Mesodermal cell (in vitro differentiated cells): ENCODE data around the gene SKOR2.

ENCODE experiments used
- H3K27ac ChIP-seq: 2 replicates; pipeline ENCODE4 v1.7.0; 2013; ENCODE audit warnings: mild to moderate bottlenecking, low read depth, low read length, moderate library complexity; ENCODE audit not compliant: severe bottlenecking
- H3K36me3 ChIP-seq: 2 replicates; pipeline ENCODE4 v1.7.1; 2013; ENCODE audit warnings: mild to moderate bottlenecking, low read length, moderate library complexity; ENCODE audit not compliant: control insufficient read depth, insufficient read depth
- H3K4me1 ChIP-seq: one replicate; pipeline ENCODE4 v1.7.1; 2013; ENCODE audit warnings: mild to moderate bottlenecking, low read length; ENCODE audit not compliant: insufficient read depth, control insufficient read depth, poor library complexity, severe bottlenecking
- H3K4me3 ChIP-seq: 2 replicates; pipeline ENCODE4 v1.7.0; 2013; ENCODE audit warnings: low read length, control low read depth, mild to moderate bottlenecking; ENCODE audit not compliant: insufficient read depth, poor library complexity, severe bottlenecking; ENCODE audit errors: extremely low read depth
- H3K9me3 ChIP-seq: 2 replicates; pipeline ENCODE4 v1.7.1; 2013; ENCODE audit warnings: mild to moderate bottlenecking, low read length, moderate library complexity; ENCODE audit not compliant: control insufficient read depth
- WGBS, 2 experiments: methylation state at CpG; one replicate each; pipeline ENCODE4 v1.1.5; 2013; ENCODE audit warnings: missing lambda C conversion rate in 2 of 2; ENCODE audit not compliant: insufficient coverage in 2 of 2; 5-methylcytosine and 5-hydroxymethylcytosine counted together

Gene SKOR2

DNA sequence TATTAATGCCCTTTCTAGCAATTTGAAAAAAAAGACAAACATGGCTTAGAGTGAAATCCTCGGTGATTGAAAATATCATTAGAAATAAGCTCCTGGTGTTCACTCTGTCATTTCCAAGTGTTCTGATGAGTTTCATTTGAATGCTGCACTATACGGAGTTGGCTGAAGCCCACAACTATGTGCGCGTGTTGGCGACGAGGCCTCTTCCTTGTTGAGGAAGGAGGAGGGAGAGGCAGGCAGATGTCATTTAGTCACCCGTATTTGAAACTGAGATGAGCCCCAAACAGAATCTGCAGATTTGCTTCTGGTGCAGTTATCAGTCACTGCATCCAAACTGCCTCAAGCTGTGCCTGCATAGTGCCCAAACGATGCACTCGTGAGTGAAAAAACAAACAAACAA, 23.5 kb upstream of the SKOR2 start:
- Histone ChIP-seq H3K27ac (no peak overlapping the region), H3K9me3 (no peaks in the 10 kb centered on the region), H3K36me3 (no peaks in the 10 kb centered on the region), H3K4me3 (no peak overlapping the region), H3K4me1 (no peaks in the 10 kb centered on the region)
- WGBS, 2 experiments, result 83 to 87% methylated on average over 7 to 9 of the region's 9 CpGs

DNA sequence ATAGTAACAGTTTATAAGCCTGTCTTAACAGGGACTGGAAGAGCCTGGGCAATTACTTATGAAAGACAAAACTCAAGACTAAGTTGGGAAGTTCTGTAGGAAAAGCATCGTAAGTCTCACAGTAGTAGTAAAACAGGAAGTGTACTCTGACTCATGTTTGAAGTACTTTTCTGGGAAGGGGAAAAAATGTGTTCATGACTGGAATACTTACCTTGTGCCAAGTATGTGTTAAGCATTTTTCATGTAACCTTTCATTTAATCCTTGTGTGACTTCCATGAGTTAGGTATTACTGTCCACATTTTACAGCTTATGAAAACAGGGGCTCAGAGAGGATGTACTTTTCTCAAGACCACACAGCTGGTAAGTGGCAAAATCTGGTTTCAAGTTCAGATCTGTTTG, 13.7 kb upstream of the SKOR2 start:
- WGBS, 2 experiments, result 80 to 83% methylated on average over 1 of the region's 1 CpG
- Histone ChIP-seq H3K27ac (no peak overlapping the region), H3K4me3 (no peak overlapping the region), H3K4me1 (peaks cover 15% of the 10 kb centered on the region), H3K9me3 (no peaks in the 10 kb centered on the region), H3K36me3 (no peaks in the 10 kb centered on the region)

DNA sequence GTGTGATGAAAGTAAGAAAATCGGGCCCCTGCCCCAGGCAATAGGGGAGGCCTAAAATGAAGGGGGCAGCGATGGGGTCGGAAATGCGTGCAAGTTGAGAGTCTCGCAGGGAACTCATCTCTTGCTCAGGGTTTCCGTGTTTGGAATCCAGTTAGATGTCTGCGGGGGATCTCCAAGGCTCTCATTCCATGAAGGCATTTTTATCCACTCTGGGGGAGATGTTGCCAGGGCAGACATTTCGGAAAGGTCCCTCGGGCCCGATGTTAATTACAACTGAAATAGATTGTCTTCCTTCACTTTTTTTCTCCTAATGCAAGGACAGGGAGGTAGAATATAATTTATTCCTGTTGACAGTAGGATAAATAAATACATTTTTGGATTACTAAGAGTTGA, 12.8 kb upstream of the SKOR2 start:
- H3K36me3 ChIP-seq, result no peaks in the 10 kb centered on the region
- H3K27ac ChIP-seq, result no peak overlapping the region
- peak overlapping the region; percentile 41 for H3K4me3 ChIP-seq
- WGBS, 2 experiments, result 12 to 14% methylated on average over 9 of the region's 10 CpGs
- H3K4me1 ChIP-seq, result peaks cover 15% of the 10 kb centered on the region
- H3K9me3 ChIP-seq, result no peaks in the 10 kb centered on the region

DNA sequence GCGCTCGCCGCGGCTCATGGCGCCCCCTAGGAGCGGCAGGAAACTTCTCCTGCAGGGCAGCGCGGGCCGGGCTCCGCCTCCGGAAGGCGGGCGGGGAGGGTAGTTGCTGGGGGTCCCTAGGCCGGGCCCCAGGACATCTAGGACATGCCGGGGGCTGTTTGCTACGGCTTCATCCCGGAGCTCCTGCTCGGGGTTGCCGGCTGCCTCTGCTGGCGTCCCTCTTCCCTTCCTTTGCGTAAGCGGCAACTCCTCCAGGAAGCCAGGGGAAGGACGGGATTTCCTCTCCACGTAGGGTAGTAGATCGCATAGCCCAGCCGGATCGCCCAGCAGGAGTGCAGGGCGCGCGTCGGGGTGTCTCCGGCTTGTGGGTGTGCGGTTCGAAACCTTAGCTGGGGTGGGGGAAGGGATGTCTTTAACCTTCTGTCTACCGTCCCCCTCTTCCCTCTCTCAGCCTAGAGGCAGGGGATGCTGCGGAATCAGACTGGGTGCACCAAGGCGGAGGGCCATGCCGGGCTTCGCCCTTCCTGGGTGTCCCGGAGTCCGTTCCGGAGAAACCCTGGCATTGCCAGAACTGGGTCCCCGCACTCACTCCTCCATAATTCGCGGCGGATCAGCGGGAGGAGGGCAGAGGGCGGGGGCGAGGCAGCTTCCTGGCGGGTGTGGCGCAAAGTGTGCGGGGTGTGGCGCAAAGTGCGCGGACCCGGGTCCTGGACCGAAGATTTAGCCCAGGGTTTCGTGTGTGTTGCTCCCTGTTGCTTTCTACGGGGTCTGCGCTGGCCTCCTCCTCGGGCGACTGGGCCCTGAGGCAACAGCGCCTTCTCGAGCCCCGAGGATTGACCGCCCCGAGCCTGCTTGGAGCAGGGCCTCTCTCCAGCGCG, 12.2 kb upstream of the SKOR2 start:
- Histone ChIP-seq H3K4me3 (peak overlapping the region; percentile 41), H3K27ac (no peak overlapping the region), H3K9me3 (no peaks in the 10 kb centered on the region), H3K36me3 (no peaks in the 10 kb centered on the region), H3K4me1 (peaks cover 15% of the 10 kb centered on the region)
- 0 to 1% methylated on average over 46 to 53 of the region's 69 CpGs for WGBS, 2 experiments

DNA sequence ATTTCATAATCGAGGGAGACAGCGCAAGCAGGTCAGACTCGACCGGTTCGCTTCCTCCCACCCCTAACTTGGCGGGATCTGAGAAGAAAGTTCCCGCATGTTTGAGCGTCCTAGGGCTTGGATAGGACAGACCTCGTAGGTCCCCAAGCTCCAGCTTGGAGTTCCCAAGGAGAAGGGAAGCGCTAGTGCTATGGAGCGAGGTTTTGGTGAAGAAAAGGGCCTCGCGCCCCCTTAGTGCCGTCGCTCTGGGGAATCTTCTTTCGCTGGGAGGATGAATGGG, 11.6 kb upstream of the SKOR2 start:
- H3K4me1 ChIP-seq, result peaks cover 15% of the 10 kb centered on the region
- WGBS, 2 experiments, result 0 to 1% methylated on average over 13 to 14 of the region's 16 CpGs
- H3K4me3 ChIP-seq, result peak overlapping the region; percentile 41
- H3K9me3 ChIP-seq, result no peaks in the 10 kb centered on the region
- H3K36me3 ChIP-seq, result no peaks in the 10 kb centered on the region
- H3K27ac ChIP-seq, result no peak overlapping the region

DNA sequence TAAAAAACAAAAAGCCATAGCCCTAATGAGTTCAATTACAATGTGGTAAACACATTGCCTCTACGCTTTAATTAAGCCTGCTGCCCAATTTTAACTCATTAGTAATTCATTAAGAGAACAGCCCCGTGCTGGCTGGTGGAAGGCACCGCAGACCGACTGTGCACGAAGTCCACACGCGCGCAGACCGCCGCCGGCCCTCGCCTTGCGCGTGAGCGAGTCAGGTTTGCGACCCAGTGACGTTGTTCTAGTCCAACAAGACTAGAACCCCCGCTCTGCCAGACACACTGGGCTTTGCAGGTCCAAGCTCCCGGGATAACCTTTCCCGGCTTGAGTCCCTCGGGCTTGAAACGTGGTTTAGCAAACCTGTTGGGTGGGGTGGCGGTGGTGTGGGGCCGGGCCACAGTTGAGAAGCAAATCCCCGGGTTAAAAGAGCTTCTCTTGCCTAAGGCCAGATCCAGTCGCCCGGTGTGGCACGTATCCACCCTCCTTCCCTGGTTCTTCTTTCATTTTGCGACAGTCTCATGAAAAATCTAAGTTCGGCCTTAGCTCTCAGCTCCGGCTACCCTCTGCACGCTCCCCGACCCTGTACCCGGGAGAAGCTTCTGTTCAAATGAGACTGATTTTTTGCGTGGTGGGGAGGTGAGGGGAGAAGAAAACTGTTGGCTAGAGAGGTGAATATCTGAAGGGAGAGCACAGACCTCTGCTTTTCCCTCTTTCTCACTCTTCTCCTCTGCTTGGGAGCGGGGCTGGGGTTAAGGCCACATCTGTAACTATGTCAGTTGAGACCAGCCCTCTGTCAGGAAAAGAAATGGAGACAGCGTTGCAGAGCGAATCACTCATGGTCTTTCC, 11.1 kb upstream of the SKOR2 start:
- H3K27ac ChIP-seq, result no peak overlapping the region
- H3K4me3 ChIP-seq, result peak overlapping the region; percentile 41
- no peaks in the 10 kb centered on the region for H3K9me3 ChIP-seq
- H3K4me1 ChIP-seq, result peaks cover 15% of the 10 kb centered on the region
- no peaks in the 10 kb centered on the region for H3K36me3 ChIP-seq
- WGBS, 2 experiments, result 3 to 6% methylated on average over 26 to 31 of the region's 38 CpGs

DNA sequence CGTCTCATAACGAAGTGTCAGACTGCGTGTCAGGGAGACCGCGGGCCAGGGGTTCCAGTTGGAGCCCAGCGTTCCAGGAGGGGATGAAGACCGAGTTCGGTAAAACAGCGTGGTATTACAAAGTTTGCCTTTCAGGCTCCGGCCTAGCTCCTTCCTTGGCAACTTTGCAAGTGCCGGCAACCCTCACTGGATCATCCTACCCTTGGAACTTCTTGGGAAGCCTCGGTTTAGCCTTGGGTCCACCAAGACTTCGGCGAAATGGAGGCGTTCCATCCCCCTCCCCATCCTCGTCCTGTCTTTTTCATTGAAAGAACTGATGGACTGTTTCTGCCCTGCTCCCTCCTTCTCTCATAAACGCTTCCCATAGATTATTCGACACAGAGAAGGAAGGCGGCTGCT, 10.4 kb upstream of the SKOR2 start:
- no peak overlapping the region for H3K4me3 ChIP-seq
- WGBS, 2 experiments, result 5 to 6% methylated on average over 15 to 17 of the region's 19 CpGs
- no peaks in the 10 kb centered on the region for H3K9me3 ChIP-seq
- no peaks in the 10 kb centered on the region for H3K36me3 ChIP-seq
- H3K4me1 ChIP-seq, result peaks cover 15% of the 10 kb centered on the region
- no peak overlapping the region for H3K27ac ChIP-seq

DNA sequence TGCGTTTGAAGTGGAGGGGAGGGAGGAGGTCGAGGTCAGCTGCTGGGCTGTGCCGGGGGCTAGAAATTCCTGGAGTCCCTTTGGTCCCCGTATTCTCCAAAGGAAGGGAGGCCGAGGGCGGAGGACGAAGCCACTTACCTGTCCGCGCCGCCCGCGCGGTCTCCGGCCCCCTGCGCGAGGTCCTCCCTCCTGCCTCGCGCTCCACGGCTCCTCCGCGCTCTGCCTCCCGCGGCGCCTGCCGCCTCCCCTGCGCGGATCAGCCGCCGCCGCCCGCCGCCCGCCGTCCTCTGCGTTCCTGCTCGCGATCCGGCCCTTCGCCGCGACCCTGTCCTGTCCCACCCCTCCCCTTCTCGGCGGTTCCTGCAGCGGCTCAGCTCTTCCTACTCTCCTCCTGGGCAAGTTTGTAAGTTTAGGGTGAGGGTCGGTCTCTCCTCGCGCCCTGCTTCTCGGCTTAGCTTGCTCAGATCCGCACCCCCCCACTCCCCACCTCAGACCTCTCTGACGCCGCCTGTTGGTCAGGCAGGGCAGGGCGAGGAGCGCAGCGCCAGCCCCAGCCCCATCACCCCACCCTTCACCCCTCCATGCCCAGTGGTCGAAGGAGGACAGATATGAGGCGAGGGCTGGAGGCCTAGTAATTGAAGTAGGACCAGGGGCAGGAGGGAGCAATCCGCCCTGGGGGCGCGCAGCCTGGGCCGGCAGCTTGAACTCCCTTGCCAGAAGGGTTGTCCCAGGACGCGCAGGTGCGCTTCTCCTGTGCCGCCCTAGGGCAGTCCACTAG, 9.7 kb upstream of the SKOR2 start:
- Histone ChIP-seq H3K4me1 (peaks cover 15% of the 10 kb centered on the region), H3K9me3 (no peaks in the 10 kb centered on the region), H3K27ac (no peak overlapping the region), H3K36me3 (no peaks in the 10 kb centered on the region), H3K4me3 (no peak overlapping the region)
- WGBS, 2 experiments, result 4 to 6% methylated on average over 31 to 52 of the region's 64 CpGs

DNA sequence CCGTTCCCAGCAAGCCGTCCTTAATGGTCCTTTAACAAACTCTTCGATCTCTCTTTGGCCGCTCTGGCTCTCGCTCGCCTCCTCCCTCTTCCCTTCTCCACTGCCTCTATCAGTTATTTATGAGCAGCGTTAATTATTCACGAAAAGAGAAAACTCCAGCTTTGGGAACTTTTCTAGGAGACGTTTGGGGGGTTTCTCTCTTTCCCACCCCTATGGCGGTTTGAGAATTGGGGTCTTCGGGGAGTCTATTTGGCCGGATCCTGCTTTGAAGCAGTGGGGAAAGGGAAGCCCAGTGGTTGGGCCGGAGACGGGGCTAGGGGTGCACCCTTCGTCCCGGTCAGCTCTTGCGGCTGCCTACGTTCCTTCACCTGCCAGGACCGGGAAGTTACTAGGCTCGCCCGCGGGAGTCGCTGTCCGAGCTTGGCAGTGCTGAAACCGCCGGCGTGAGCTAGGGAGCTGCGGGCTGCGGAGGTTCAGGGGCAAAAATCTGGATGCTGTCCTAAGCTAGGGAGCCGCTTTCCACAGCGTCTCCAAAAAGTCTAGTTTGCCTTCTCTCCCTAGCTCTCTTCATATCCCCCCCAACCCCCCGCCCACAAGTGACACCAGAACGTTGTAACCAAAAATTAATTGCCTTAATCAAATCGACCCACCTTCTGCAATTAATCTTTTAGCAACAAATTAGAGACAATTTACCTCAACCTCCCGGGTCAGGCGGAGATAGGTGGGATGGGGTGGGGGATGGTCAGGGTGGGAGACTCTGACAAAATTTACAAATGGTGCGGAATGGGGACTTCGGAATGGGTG, 8.9 kb upstream of the SKOR2 start:
- no peaks in the 10 kb centered on the region for H3K36me3 ChIP-seq
- no peak overlapping the region for H3K4me3 ChIP-seq
- peaks cover 15% of the 10 kb centered on the region for H3K4me1 ChIP-seq
- no peak overlapping the region for H3K27ac ChIP-seq
- no peaks in the 10 kb centered on the region for H3K9me3 ChIP-seq
- WGBS, 2 experiments, result 8 to 10% methylated on average over 25 to 30 of the region's 38 CpGs

DNA sequence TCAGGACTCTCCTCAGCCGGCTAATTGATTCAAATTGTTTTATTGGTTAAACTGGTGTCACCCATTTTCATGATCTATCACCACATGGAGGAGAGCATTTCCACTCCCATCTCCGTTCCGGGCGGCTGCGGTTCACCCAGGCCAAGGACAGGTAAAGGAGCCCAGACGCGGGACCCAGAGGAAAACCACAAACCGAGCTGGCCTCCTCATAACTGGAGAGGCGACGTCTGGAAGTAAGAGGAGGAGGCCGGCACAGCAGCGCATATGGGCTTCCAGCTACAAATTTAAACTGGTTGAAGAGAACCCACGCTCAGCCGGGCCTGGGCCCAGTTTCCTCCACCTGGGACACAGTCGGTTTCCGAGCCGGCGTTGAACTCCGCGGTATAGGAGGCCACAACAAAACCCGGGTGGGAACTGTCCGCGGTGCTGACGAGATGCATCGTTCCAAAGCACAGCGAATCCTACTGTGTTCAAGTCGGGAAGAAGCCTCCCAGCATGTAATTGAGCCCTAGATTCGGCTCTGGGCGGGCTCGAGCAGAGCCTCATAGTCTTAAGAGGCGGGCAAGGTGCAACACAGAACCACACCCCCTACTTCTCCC, 3.0 kb upstream of the SKOR2 start:
- WGBS, 2 experiments, result 4 to 5% methylated on average over 23 to 26 of the region's 31 CpGs
- Histone ChIP-seq H3K4me3 (no peak overlapping the region), H3K36me3 (no peaks in the 10 kb centered on the region), H3K9me3 (no peaks in the 10 kb centered on the region), H3K4me1 (no peaks in the 10 kb centered on the region), H3K27ac (no peak overlapping the region)
